Colonic mucosa (tissue), 4 donors: ENCODE results near the gene RAD18. TPM values are rescaled to one million over a fixed set of nuclear protein-coding genes. Genes with fewer than 3 reads are reported as not detected.

Source experiments
- DNase-seq: peaks from one replicate; pipeline ENCODE4 v3.0.0-alpha.2; 2020
- H3K27ac ChIP-seq: fragments of 200-600 bp; one replicate; pipeline ENCODE4 v1.8.0; 2021
- H3K27me3 ChIP-seq: fragments of 200-600 bp; one replicate; pipeline ENCODE4 v1.8.0; 2021
- H3K36me3 ChIP-seq: fragments of 200-600 bp; one replicate; pipeline ENCODE4 v1.8.0; 2021
- H3K4me1 ChIP-seq: fragments of 200-600 bp; one replicate; pipeline ENCODE4 v1.8.0; 2021; ENCODE audit warnings: mild to moderate bottlenecking
- H3K4me3 ChIP-seq: fragments of 200-600 bp; one replicate; pipeline ENCODE4 v1.8.0; 2021
- H3K9ac ChIP-seq, 2 donors: one replicate each; pipeline ENCODE4 v1.7.0; 2013; ENCODE audit warnings: control low read depth in 2 of 2, low read depth in 2 of 2, low read length in 2 of 2
- H3K9me3 ChIP-seq: fragments of 200-600 bp; one replicate; pipeline ENCODE4 v1.8.0; 2021
- intact Hi-C: fragments of 100-400 bp; cut with DNase I; formaldehyde crosslinking; loops from one replicate; pipeline ENCODE4 v1.14.1; 2022
- total RNA-seq, 2 donors: library from RNA; stranded (reverse); fragmentation: NEBNext Ultra II Directional in 1 of 2; extraction: Animal tissue kit (Norgen Biotek cat#: 25700) in 1 of 2; gene quantifications; one replicate each; pipeline ENCODE4 v1.2.1, GENCODE V29; 2021
- TF ChIP-seq, protein P1 (sequence below): fragments of 200-600 bp; IDR thresholded peaks from one replicate; pipeline ENCODE4 v1.8.0; 2022; ENCODE audit warnings: antibody characterized with exemption, mild to moderate bottlenecking
- donor health status: healthy.
- donor health status: DM: no; HTN: no; CAD: no.
- donor health status: DM: no; HTN: no; CAD: no.

RAD18 gene
- total RNA-seq, 2 donors from 2014 or later: 12.2 to 25.9 TPM

DNA sequence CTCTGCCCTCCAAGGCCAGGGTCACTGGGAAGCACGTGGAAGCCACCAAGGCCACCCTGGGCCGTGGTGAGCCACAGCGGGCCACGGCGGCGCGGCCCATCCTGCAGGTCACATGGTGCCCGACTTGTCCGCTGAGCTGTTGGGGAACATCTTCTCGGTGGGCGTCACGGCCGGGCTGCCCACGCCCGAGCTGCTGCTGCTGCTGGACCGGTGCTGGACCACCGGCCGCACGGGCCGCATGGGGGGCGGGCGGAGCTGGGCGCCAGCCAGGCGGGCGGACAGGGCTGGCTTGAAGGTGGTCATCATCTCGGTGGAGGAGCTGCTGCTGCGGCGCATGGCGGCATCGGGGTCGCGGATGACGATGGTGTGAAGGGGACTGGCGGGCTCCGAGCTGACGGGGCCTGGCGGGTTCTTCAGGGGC is 22.1 kb upstream of the RAD18 start:
- no peak for DNase-seq
- Histone ChIP-seq H3K9ac (no peak overlapping the region), H3K9me3 (no peaks in the 10 kb centered on the region), H3K36me3 (no peaks in the 10 kb centered on the region), H3K4me3 (no peak overlapping the region), H3K27ac (no peak overlapping the region), H3K27me3 (no peaks in the 10 kb centered on the region), H3K4me1 (no peaks in the 10 kb centered on the region)
- TF ChIP-seq, protein P1, sequence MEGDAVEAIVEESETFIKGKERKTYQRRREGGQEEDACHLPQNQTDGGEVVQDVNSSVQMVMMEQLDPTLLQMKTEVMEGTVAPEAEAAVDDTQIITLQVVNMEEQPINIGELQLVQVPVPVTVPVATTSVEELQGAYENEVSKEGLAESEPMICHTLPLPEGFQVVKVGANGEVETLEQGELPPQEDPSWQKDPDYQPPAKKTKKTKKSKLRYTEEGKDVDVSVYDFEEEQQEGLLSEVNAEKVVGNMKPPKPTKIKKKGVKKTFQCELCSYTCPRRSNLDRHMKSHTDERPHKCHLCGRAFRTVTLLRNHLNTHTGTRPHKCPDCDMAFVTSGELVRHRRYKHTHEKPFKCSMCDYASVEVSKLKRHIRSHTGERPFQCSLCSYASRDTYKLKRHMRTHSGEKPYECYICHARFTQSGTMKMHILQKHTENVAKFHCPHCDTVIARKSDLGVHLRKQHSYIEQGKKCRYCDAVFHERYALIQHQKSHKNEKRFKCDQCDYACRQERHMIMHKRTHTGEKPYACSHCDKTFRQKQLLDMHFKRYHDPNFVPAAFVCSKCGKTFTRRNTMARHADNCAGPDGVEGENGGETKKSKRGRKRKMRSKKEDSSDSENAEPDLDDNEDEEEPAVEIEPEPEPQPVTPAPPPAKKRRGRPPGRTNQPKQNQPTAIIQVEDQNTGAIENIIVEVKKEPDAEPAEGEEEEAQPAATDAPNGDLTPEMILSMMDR: no peak
- intact Hi-C loops: loop anchor here (5.0 kb wide), 1 partner anchor 317 kb away; no protein-coding TSS in a partner anchor

DNA sequence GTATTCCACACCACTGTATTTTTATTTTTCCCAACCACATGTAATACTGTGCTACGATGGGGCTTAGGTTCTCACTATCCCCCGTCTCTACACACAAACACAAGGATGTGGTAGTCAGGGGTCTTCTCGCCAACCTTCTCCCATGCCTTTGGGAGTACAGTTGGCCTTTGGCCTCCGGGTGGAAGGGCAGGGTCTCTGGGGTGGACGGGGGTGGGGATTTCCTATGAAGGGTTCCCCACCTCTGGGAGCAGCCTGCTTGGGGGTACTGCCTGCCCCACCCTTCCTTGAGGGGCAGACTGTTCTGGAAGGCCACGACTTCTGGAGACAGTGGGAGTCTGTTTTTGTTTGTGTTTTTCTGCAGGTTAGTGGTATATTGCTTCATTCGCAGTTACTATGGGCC is 21.3 kb upstream of the RAD18 start:
- intact Hi-C loops: no loop called here
- Histone ChIP-seq H3K27me3 (no peaks in the 10 kb centered on the region), H3K9ac (no peak overlapping the region), H3K36me3 (no peaks in the 10 kb centered on the region), H3K4me3 (no peak overlapping the region), H3K27ac (no peak overlapping the region), H3K9me3 (no peaks in the 10 kb centered on the region), H3K4me1 (no peaks in the 10 kb centered on the region)
- TF ChIP-seq, protein P1: no peak
- no peak for DNase-seq

DNA sequence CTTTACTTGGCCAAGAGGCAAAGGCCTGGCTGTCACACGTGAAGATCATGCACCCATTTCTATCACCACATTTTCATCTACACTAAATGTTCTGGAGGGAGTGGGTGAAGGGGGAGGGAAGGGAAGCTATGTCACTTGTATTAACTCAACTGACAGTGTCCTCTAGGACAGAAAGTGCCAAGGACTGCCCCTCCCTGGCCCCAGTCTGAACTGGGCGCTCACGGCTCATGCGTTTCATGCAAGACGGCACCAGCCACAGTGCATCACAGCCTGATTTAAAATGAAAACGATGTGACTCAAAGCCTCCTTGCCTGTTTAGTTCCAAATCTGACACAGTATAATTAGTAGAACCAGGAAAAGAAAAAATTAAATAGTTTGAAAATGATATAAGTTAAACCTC is 20.8 kb upstream of the RAD18 start:
- H3K27me3 ChIP-seq: no peaks in the 10 kb centered on the region
- TF ChIP-seq, protein P1: no peak
- H3K4me1 ChIP-seq: no peaks in the 10 kb centered on the region
- intact Hi-C loops: no loop called here
- H3K27ac ChIP-seq: no peak overlapping the region
- H3K36me3 ChIP-seq: no peaks in the 10 kb centered on the region
- no peak overlapping the region for H3K4me3 ChIP-seq
- no peaks in the 10 kb centered on the region for H3K9me3 ChIP-seq
- no peak for DNase-seq
- H3K9ac ChIP-seq: no peak overlapping the region

DNA sequence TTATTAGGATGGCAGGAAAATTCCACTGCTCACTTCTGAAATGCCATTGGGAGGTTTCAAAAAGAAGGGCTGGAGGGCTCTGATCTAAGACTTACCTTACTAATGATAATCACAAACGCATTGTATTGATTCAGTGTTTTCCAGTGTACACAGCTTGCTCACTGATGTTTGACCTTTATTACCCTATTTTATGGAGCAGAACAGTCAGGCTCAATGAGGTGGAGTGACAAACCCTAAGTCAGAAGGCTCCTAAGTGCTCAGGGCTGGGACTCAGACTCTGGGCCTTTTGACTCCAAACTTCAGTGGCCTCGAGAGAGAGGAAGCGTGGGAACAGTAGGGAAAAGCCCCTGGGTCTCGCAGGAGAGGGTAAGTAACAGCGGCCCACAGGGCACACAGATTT is 20.3 kb upstream of the RAD18 start:
- TF ChIP-seq, protein P1: no peak
- intact Hi-C loops: no loop called here
- no peaks in the 10 kb centered on the region for H3K9me3 ChIP-seq
- H3K27me3 ChIP-seq: no peaks in the 10 kb centered on the region
- no peaks in the 10 kb centered on the region for H3K36me3 ChIP-seq
- no peak for DNase-seq
- H3K4me3 ChIP-seq: no peak overlapping the region
- H3K4me1 ChIP-seq: no peaks in the 10 kb centered on the region
- H3K9ac ChIP-seq: no peak overlapping the region
- H3K27ac ChIP-seq: no peak overlapping the region

DNA sequence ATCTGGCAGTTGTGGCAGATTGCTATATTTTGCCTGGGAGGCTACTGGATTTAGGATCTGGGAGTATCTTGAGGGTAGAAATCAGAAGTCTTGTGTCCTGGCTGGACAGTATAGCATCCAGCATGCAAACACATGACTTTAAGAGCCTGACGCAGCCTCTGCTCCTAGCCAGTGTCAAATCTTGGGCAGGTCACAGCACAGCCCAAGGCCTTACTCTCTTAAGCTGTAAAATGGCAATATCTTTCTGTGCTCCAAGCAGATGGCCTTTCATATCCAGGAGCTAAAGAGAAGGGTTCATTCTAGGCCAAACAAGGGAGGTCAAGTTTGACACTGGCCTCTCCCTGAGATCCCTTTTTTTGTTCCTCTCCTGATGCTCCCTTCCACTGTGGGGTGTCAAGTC is 19.8 kb upstream of the RAD18 start:
- Histone ChIP-seq H3K4me3 (no peak overlapping the region), H3K27me3 (no peaks in the 10 kb centered on the region), H3K4me1 (no peaks in the 10 kb centered on the region), H3K9ac (no peak overlapping the region), H3K9me3 (no peaks in the 10 kb centered on the region), H3K36me3 (no peaks in the 10 kb centered on the region), H3K27ac (no peak overlapping the region)
- no peak for DNase-seq
- TF ChIP-seq, protein P1: no peak
- intact Hi-C loops: no loop called here

DNA sequence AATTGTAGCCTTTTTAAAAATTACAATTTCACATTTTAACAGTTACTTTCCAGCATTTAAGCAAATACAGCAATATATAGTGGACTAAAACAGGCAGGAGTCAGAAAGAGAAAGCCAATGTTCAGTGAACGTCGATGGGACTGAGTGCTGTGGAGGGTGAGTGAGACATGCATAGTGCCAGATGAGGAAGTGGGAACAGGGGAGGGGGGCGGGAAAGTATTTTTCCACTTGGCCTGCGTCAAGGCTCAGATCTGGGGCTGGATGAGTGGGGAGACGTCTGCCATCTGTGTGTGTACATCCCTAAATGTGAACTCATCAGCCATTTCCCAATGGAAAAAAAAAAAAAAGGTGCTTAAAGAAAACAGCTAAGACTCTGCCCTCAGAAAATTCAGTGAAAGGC is 19.2 kb upstream of the RAD18 start:
- Histone ChIP-seq H3K27ac (no peak overlapping the region), H3K4me1 (no peaks in the 10 kb centered on the region), H3K4me3 (no peak overlapping the region), H3K36me3 (no peaks in the 10 kb centered on the region), H3K9me3 (no peaks in the 10 kb centered on the region), H3K27me3 (no peaks in the 10 kb centered on the region), H3K9ac (no peak overlapping the region)
- DNase-seq: no peak
- TF ChIP-seq, protein P1: no peak
- intact Hi-C loops: no loop called here
